ENCODE measurements around the gene FAM120B. TPM values are rescaled to one million over a fixed set of nuclear protein-coding genes. Genes with fewer than 3 reads are reported as not detected.

FAM120B gene
- total RNA-seq, 1 experiment from 2014 or later, result 25.2 TPM

DNA sequence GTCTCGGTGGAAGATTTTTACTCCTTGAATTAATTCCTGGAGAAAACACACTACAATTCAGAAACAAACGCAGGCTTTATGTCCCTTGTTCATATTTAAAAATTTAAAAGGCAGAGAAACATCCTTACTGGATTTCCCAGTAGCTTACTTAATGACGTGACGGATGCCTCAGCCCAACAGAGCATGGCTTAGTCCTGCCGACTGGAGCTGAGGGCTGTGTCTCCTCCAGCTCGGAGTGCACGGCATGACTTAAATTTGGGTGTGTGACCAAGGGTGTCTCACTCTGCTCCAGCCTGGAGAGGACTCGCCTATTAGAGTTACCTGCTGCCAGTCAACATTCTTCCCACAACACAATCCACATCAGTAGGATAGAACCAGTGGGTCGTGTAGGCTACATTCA, 139.4 kb downstream of the FAM120B start:
- TF ChIP-seq, protein P1, sequence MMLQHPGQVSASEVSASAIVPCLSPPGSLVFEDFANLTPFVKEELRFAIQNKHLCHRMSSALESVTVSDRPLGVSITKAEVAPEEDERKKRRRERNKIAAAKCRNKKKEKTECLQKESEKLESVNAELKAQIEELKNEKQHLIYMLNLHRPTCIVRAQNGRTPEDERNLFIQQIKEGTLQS (IDR thresholded peaks at IDR 0.05), result no peak
- TF ChIP-seq, protein P2, sequence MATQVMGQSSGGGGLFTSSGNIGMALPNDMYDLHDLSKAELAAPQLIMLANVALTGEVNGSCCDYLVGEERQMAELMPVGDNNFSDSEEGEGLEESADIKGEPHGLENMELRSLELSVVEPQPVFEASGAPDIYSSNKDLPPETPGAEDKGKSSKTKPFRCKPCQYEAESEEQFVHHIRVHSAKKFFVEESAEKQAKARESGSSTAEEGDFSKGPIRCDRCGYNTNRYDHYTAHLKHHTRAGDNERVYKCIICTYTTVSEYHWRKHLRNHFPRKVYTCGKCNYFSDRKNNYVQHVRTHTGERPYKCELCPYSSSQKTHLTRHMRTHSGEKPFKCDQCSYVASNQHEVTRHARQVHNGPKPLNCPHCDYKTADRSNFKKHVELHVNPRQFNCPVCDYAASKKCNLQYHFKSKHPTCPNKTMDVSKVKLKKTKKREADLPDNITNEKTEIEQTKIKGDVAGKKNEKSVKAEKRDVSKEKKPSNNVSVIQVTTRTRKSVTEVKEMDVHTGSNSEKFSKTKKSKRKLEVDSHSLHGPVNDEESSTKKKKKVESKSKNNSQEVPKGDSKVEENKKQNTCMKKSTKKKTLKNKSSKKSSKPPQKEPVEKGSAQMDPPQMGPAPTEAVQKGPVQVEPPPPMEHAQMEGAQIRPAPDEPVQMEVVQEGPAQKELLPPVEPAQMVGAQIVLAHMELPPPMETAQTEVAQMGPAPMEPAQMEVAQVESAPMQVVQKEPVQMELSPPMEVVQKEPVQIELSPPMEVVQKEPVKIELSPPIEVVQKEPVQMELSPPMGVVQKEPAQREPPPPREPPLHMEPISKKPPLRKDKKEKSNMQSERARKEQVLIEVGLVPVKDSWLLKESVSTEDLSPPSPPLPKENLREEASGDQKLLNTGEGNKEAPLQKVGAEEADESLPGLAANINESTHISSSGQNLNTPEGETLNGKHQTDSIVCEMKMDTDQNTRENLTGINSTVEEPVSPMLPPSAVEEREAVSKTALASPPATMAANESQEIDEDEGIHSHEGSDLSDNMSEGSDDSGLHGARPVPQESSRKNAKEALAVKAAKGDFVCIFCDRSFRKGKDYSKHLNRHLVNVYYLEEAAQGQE (IDR thresholded peaks at IDR 0.05; ENCODE audit: low read depth), result no peak
- TF ChIP-seq POLR2AphosphoS5 (IDR thresholded peaks at IDR 0.05; ENCODE audit: low read depth, low read length), result no peak
- no peak for TF ChIP-seq CBX3 (IDR thresholded peaks at IDR 0.05; ENCODE audit: low read depth)
- TF ChIP-seq JUND (IDR thresholded peaks at IDR 0.05), result no peak
- no peak for TF ChIP-seq EGR1 (IDR thresholded peaks at IDR 0.05; ENCODE audit: low read depth)
- no peak for TF ChIP-seq ELF1 (IDR thresholded peaks at IDR 0.05; ENCODE audit: borderline replicate concordance, low read depth)
- no peak for TF ChIP-seq POLR2A (IDR thresholded peaks at IDR 0.05; ENCODE audit: borderline replicate concordance, extremely low read depth, insufficient read depth, insufficient read length)
- TF ChIP-seq, protein P3, sequence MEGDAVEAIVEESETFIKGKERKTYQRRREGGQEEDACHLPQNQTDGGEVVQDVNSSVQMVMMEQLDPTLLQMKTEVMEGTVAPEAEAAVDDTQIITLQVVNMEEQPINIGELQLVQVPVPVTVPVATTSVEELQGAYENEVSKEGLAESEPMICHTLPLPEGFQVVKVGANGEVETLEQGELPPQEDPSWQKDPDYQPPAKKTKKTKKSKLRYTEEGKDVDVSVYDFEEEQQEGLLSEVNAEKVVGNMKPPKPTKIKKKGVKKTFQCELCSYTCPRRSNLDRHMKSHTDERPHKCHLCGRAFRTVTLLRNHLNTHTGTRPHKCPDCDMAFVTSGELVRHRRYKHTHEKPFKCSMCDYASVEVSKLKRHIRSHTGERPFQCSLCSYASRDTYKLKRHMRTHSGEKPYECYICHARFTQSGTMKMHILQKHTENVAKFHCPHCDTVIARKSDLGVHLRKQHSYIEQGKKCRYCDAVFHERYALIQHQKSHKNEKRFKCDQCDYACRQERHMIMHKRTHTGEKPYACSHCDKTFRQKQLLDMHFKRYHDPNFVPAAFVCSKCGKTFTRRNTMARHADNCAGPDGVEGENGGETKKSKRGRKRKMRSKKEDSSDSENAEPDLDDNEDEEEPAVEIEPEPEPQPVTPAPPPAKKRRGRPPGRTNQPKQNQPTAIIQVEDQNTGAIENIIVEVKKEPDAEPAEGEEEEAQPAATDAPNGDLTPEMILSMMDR (IDR thresholded peaks at IDR 0.05 in 2 of 3, conservative IDR thresholded peaks at IDR 0.05 in 1 of 3; ENCODE audit: borderline replicate concordance in 1 of 3, insufficient read depth in 1 of 3, low read depth in 2 of 3, low read length in 2 of 3), result no peak
- TF ChIP-seq ZFX (IDR thresholded peaks at IDR 0.05), result no peak
- no peak for TF ChIP-seq EZH2 (IDR thresholded peaks at IDR 0.05)
- TF ChIP-seq, protein P4, sequence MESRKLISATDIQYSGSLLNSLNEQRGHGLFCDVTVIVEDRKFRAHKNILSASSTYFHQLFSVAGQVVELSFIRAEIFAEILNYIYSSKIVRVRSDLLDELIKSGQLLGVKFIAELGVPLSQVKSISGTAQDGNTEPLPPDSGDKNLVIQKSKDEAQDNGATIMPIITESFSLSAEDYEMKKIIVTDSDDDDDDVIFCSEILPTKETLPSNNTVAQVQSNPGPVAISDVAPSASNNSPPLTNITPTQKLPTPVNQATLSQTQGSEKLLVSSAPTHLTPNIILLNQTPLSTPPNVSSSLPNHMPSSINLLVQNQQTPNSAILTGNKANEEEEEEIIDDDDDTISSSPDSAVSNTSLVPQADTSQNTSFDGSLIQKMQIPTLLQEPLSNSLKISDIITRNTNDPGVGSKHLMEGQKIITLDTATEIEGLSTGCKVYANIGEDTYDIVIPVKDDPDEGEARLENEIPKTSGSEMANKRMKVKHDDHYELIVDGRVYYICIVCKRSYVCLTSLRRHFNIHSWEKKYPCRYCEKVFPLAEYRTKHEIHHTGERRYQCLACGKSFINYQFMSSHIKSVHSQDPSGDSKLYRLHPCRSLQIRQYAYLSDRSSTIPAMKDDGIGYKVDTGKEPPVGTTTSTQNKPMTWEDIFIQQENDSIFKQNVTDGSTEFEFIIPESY (IDR thresholded peaks at IDR 0.05; ENCODE audit: extremely low read depth, insufficient replicate concordance, low read length), result no peak
- no peak for TF ChIP-seq CEBPB (IDR thresholded peaks at IDR 0.05; ENCODE audit: low read depth)
- no peak for TF ChIP-seq YY1 (IDR thresholded peaks at IDR 0.05; ENCODE audit: extremely low read depth, insufficient replicate concordance, low read depth, low read length)
- no peak for TF ChIP-seq SRF (IDR thresholded peaks at IDR 0.05; ENCODE audit: low read depth)
- no peak for TF ChIP-seq ZNF274 (IDR thresholded peaks at IDR 0.05; ENCODE audit: low read depth, low read length)
- ChIA-PET RAD21 (ENCODE audit: low non-redundant PET in 1 of 2, low total read pairs in 2 of 2, uncharacterized antibody in 2 of 2, unreplicated experiment in 2 of 2) (no interaction called here), CTCF (no interaction called here), POLR2A (no interaction called here)
- BruUV-seq (replicated peaks), result no TSS peak
- Histone ChIP-seq H3K27me3 (ENCODE audit: insufficient read depth, low read length) (no peaks in the 10 kb centered on the region), H4K20me1 (ENCODE audit: insufficient read depth) (no peaks in the 10 kb centered on the region), H2AFZ (ENCODE audit: low read depth, low read length, poor library complexity, severe bottlenecking) (no peak overlapping the region), H3K4me3 (replicated peaks in 1 of 2; ENCODE audit: low read depth in 1 of 2, low read length in 2 of 2) (no peak overlapping the region), H3K9me3 (ENCODE audit: control insufficient read depth in 1 of 2, insufficient read depth in 1 of 2, low read depth in 1 of 2, low read length in 2 of 2) (no peaks in the 10 kb centered on the region), H3K27ac (ENCODE audit: low read depth, low read length) (no peak overlapping the region), H3K79me2 (ENCODE audit: insufficient read depth, low read length) (no peaks in the 10 kb centered on the region), H3K4me2 (ENCODE audit: low read length) (no peak overlapping the region), H3K4me1 (ENCODE audit: control insufficient read depth in 1 of 2, insufficient read depth in 2 of 2, low read length in 2 of 2) (no peaks in the 10 kb centered on the region), H3K9me2 (ENCODE audit: insufficient read depth) (no peaks in the 10 kb centered on the region), H3K9ac (ENCODE audit: low read length) (no peak overlapping the region), H3K36me3 (ENCODE audit: control insufficient read depth in 1 of 2, insufficient read depth in 2 of 2, low read length in 2 of 2) (no peaks in the 10 kb centered on the region)
- no peak for ATAC-seq
- intact Hi-C loops (cut with micrococcal nuclease), result no loop called here
- no peak for DNase-seq (ENCODE audit: low read depth, low spot score)

Data from HCT116 (cell line).